Left ventricle myocardium inferior (tissue), 1 donor: ENCODE data around the gene HBQ1. TPM values are rescaled to one million over a fixed set of nuclear protein-coding genes. Genes with fewer than 3 reads are reported as not detected.

Source experiments
- DNase-seq: peaks from one replicate; pipeline ENCODE4 v3.0.0-alpha.2; 2020
- H3K27ac ChIP-seq: fragments of 200-600 bp; replicated peaks from 2 replicates; pipeline ENCODE4 v1.8.0; 2021
- H3K27me3 ChIP-seq: fragments of 200-600 bp; 2 replicates; pipeline ENCODE4 v1.8.0; 2021; ENCODE audit warnings: low read depth
- H3K36me3 ChIP-seq: fragments of 200-600 bp; 2 replicates; pipeline ENCODE4 v1.8.0; 2021
- H3K4me1 ChIP-seq: fragments of 200-600 bp; 2 replicates; pipeline ENCODE4 v1.8.0; 2021
- H3K4me3 ChIP-seq: fragments of 200-600 bp; 2 replicates; pipeline ENCODE4 v1.8.0; 2021; ENCODE audit warnings: mild to moderate bottlenecking, moderate library complexity
- H3K9me3 ChIP-seq: fragments of 200-600 bp; replicated peaks from 2 replicates; pipeline ENCODE4 v1.8.0; 2021
- CTCF ChIP-seq: fragments of 200-600 bp; IDR thresholded peaks from 2 replicates; pipeline ENCODE4 v1.8.0; 2021; ENCODE audit warnings: antibody characterized with exemption, mild to moderate bottlenecking, borderline replicate concordance
- intact Hi-C: fragments of 100-400 bp; cut with micrococcal nuclease; formaldehyde crosslinking; loops from one replicate; pipeline ENCODE4 v1.11.0; 2022
- total RNA-seq: library from RNA; stranded (reverse); fragmentation: NEBNext Ultra II Directional; extraction: Animal tissue kit (Norgen Biotek cat#: 25700); gene quantifications from one replicate; pipeline ENCODE4 v1.2.1, GENCODE V29; 2021
- donor health status: DM: no; HTN: yes; CAD: no; lungs with severe emphysema.

The HBQ1 gene
- total RNA-seq, 1 donor from 2014 or later, result not detected

GRCh38 chr16:181565-182021, 1.3 kb downstream of the HBQ1 start:
- H3K27ac ChIP-seq, result no peak overlapping the region
- peak; percentile 72 for DNase-seq
- no peaks in the 10 kb centered on the region for H3K36me3 ChIP-seq
- peaks cover 19% of the 10 kb centered on the region for H3K4me1 ChIP-seq
- TF ChIP-seq CTCF, result peak; percentile 95
- no peaks in the 10 kb centered on the region for H3K9me3 ChIP-seq
- peaks cover 43% of the 10 kb centered on the region for H3K27me3 ChIP-seq
- peak overlapping the region; percentile 58 for H3K4me3 ChIP-seq
- intact Hi-C loops, result no loop called here

- Histone ChIP-seq H3K27me3 (peaks cover 32% of the 10 kb centered on the region), H3K36me3 (peaks cover 9% of the 10 kb centered on the region), H3K4me1 (peaks cover 19% of the 10 kb centered on the region), H3K27ac (no peak overlapping the region), H3K9me3 (no peaks in the 10 kb centered on the region), H3K4me3 (no peak overlapping the region)
- TF ChIP-seq CTCF, result no peak
- intact Hi-C loops, result no loop called here
- DNase-seq, result no peak
These were observed 2.7 kb downstream of the HBQ1 start for GRCh38 chr16:183005-183404.

DNA sequence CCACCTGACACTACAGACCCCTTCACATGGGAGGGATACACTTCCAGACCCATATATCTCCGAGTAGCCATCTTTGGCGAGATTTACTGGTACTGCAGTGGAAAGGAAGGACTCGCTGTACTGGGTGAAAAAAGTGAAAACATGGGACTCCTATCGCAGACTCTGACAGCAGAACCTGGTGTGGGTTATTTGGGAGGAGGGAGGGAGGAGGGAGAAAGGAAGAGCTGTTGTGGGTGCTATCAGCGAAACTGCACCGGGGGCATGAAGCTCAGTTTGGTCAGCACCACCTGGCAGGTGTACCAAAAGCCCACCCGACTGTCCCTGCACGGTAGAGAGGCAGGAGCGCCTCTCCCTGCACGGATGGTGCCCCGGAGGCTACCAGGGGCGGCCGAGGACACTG, 5.0 kb downstream of the HBQ1 start:
- Histone ChIP-seq H3K27me3 (peaks cover 10% of the 10 kb centered on the region), H3K27ac (no peak overlapping the region), H3K36me3 (peaks cover 30% of the 10 kb centered on the region), H3K4me3 (no peak overlapping the region), H3K4me1 (peaks cover 14% of the 10 kb centered on the region), H3K9me3 (no peaks in the 10 kb centered on the region)
- no peak for TF ChIP-seq CTCF
- no peak for DNase-seq
- intact Hi-C loops, result no loop called here

GRCh38 chr16:185691-186090, 5.4 kb downstream of the HBQ1 start:
- intact Hi-C loops, result no loop called here
- Histone ChIP-seq H3K9me3 (no peaks in the 10 kb centered on the region), H3K27me3 (peaks cover 5% of the 10 kb centered on the region), H3K36me3 (peaks cover 35% of the 10 kb centered on the region), H3K27ac (no peak overlapping the region), H3K4me3 (no peak overlapping the region), H3K4me1 (peaks cover 9% of the 10 kb centered on the region)
- TF ChIP-seq CTCF, result no peak
- no peak for DNase-seq

- no peak for DNase-seq
- Histone ChIP-seq H3K36me3 (peaks cover 52% of the 10 kb centered on the region), H3K27me3 (no peaks in the 10 kb centered on the region), H3K4me3 (no peak overlapping the region), H3K4me1 (no peaks in the 10 kb centered on the region), H3K27ac (no peak overlapping the region), H3K9me3 (no peaks in the 10 kb centered on the region)
- intact Hi-C loops, result no loop called here
- TF ChIP-seq CTCF, result no peak
These were observed 7.1 kb downstream of the HBQ1 start for GRCh38 chr16:187330-187729.

- no peaks in the 10 kb centered on the region for H3K9me3 ChIP-seq
- no peak for TF ChIP-seq CTCF
- intact Hi-C loops, result no loop called here
- H3K4me3 ChIP-seq, result no peak overlapping the region
- no peak overlapping the region for H3K27ac ChIP-seq
- H3K27me3 ChIP-seq, result no peaks in the 10 kb centered on the region
- no peak for DNase-seq
- peaks cover 65% of the 10 kb centered on the region for H3K36me3 ChIP-seq
- H3K4me1 ChIP-seq, result no peaks in the 10 kb centered on the region
These were observed 8.4 kb downstream of the HBQ1 start for GRCh38 chr16:188674-189073.
